Endodermal cell (in vitro differentiated cells): Measurements from ENCODE around the gene RNF11. TPM values are rescaled to one million over a fixed set of nuclear protein-coding genes. Genes with fewer than 3 reads are reported as not detected.

Experiments
- DNase-seq: peaks from one replicate; pipeline ENCODE4 v3.0.0-alpha.2; 2017
- H3K27ac ChIP-seq: 2 replicates; pipeline ENCODE4 v1.5.1; 2013; ENCODE audit warnings: mild to moderate bottlenecking, low read depth, low read length, moderate library complexity
- H3K27me3 ChIP-seq: 2 replicates; pipeline ENCODE4 v1.6.1; 2013; ENCODE audit warnings: mild to moderate bottlenecking, low read length, moderate library complexity; ENCODE audit not compliant: insufficient read depth, control insufficient read depth, poor library complexity, severe bottlenecking
- H3K36me3 ChIP-seq: 2 replicates; pipeline ENCODE4 v1.7.0; 2013; ENCODE audit warnings: mild to moderate bottlenecking, low read length, moderate library complexity; ENCODE audit not compliant: control insufficient read depth, insufficient read depth
- H3K4me1 ChIP-seq: one replicate; pipeline ENCODE4 v1.7.0; 2013; ENCODE audit warnings: low read length; ENCODE audit not compliant: control insufficient read depth, insufficient read depth
- H3K4me3 ChIP-seq: 2 replicates; pipeline ENCODE4 v1.5.1; 2013; ENCODE audit warnings: mild to moderate bottlenecking, low read length, moderate library complexity
- H3K9ac ChIP-seq: 2 replicates; pipeline ENCODE4 v1.6.1; 2013; ENCODE audit warnings: mild to moderate bottlenecking, low read length, moderate library complexity; ENCODE audit not compliant: poor library complexity, severe bottlenecking; ENCODE audit errors: extremely low read depth
- H3K9me3 ChIP-seq: 2 replicates; pipeline ENCODE4 v1.6.1; 2013; ENCODE audit warnings: mild to moderate bottlenecking, low read length, moderate library complexity; ENCODE audit not compliant: control insufficient read depth
- H3K27ac Mint-ChIP-seq: 2 replicates; pipeline ENCODE4 v1.8.0; 2020; ENCODE audit warnings: mixed read lengths
- H3K27me3 Mint-ChIP-seq: 2 replicates; pipeline ENCODE4 v1.8.0; 2021; ENCODE audit warnings: mild to moderate bottlenecking, mixed read lengths; ENCODE audit not compliant: insufficient read depth
- H3K36me3 Mint-ChIP-seq: 2 replicates; pipeline ENCODE4 v1.8.0; 2020; ENCODE audit warnings: low read depth, mixed read lengths
- H3K4me1 Mint-ChIP-seq: 2 replicates; pipeline ENCODE4 v1.8.0; 2020; ENCODE audit warnings: mixed read lengths
- H3K4me3 Mint-ChIP-seq: 2 replicates; pipeline ENCODE4 v1.8.0; 2020; ENCODE audit warnings: mild to moderate bottlenecking, moderate library complexity, mixed read lengths
- H3K9me3 Mint-ChIP-seq: 2 replicates; pipeline ENCODE4 v1.8.0; 2020; ENCODE audit warnings: mild to moderate bottlenecking, mixed read lengths
- WGBS, 2 experiments: methylation state at CpG; one replicate each; pipeline versions ENCODE4 v1.1.5 to v1.1.7; 2013; ENCODE audit warnings: missing lambda C conversion rate in 2 of 2, mixed read lengths in 1 of 2; ENCODE audit not compliant: insufficient coverage in 1 of 2, insufficient read length in 1 of 2; 5-methylcytosine and 5-hydroxymethylcytosine counted together
- total RNA-seq, 2 donors: library from RNA; stranded (reverse); fragmentation: NEBNext Ultra II Directional in 1 of 2; extraction: Animal tissue kit (Norgen Biotek cat#: 25700) in 1 of 2; gene quantifications; 2 replicates in 1 of 2; 3 replicates in 1 of 2; pipeline ENCODE4 v1.2.1, GENCODE V29; 2021
- TF ChIP-seq, protein P1 (sequence below): fragments of 200-600 bp; sonication (generic); conservative IDR thresholded peaks from 2 replicates; pipeline ENCODE4 v1.5.0; 2021; ENCODE audit warnings: antibody characterized with exemption, mild to moderate bottlenecking

Gene RNF11
- total RNA-seq, 2 donors from 2014 or later: 84.1 to 103 TPM

DNA sequence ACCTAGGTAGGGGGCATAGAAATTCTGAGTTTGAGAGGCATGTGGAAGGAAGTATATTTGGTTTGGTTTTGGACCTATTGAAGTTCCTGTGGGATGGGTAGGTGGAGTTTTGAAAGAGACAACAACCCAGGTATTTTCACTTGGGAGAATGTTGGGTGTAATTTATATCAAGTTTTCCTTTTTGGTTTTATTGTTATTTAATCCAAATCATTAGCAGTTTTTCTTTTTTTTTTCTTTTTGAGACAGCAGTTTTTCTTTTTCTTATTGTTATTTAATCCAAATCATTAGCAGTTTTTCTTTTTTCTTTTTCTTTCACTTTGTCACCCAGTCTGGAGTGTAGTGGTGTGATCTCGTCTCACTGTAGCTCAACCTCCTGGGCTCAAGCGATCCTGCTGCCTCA, 30.1 kb downstream of the RNF11 start:
- Mint-ChIP-seq H3K27me3 (no peaks in the 10 kb centered on the region), H3K4me1 (peaks cover 15% of the 10 kb centered on the region), H3K36me3 (peaks cover 24% of the 10 kb centered on the region), H3K4me3 (no peak overlapping the region), H3K27ac (no peak overlapping the region), H3K9me3 (no peaks in the 10 kb centered on the region)
- TF ChIP-seq, protein P1, sequence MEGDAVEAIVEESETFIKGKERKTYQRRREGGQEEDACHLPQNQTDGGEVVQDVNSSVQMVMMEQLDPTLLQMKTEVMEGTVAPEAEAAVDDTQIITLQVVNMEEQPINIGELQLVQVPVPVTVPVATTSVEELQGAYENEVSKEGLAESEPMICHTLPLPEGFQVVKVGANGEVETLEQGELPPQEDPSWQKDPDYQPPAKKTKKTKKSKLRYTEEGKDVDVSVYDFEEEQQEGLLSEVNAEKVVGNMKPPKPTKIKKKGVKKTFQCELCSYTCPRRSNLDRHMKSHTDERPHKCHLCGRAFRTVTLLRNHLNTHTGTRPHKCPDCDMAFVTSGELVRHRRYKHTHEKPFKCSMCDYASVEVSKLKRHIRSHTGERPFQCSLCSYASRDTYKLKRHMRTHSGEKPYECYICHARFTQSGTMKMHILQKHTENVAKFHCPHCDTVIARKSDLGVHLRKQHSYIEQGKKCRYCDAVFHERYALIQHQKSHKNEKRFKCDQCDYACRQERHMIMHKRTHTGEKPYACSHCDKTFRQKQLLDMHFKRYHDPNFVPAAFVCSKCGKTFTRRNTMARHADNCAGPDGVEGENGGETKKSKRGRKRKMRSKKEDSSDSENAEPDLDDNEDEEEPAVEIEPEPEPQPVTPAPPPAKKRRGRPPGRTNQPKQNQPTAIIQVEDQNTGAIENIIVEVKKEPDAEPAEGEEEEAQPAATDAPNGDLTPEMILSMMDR: no peak
- Histone ChIP-seq H3K4me1 (no peaks in the 10 kb centered on the region), H3K4me3 (no peak overlapping the region), H3K36me3 (peaks cover 17% of the 10 kb centered on the region), H3K9me3 (no peaks in the 10 kb centered on the region), H3K9ac (no peak overlapping the region), H3K27ac (no peak overlapping the region), H3K27me3 (no peaks in the 10 kb centered on the region)
- no peak for DNase-seq
- 60 to 90% methylated on average over 1 to 2 of the region's 2 CpGs for WGBS, 2 experiments

GRCh38 chr1:51266791-51267190, 30.7 kb downstream of the RNF11 start:
- H3K4me3 ChIP-seq: no peak overlapping the region
- H3K4me1 ChIP-seq: no peaks in the 10 kb centered on the region
- Mint-ChIP-seq H3K27me3 (no peaks in the 10 kb centered on the region), H3K9me3 (no peaks in the 10 kb centered on the region), H3K4me1 (peaks cover 15% of the 10 kb centered on the region), H3K27ac (no peak overlapping the region), H3K4me3 (no peak overlapping the region), H3K36me3 (peaks cover 24% of the 10 kb centered on the region)
- no peaks in the 10 kb centered on the region for H3K27me3 ChIP-seq
- peaks cover 23% of the 10 kb centered on the region for H3K36me3 ChIP-seq
- TF ChIP-seq, protein P1: no peak
- WGBS, 2 experiments: 97 to 100% methylated on average over 4 of the region's 4 CpGs
- no peaks in the 10 kb centered on the region for H3K9me3 ChIP-seq
- DNase-seq: peak; percentile 15
- H3K9ac ChIP-seq: no peak overlapping the region
- H3K27ac ChIP-seq: no peak overlapping the region

DNA sequence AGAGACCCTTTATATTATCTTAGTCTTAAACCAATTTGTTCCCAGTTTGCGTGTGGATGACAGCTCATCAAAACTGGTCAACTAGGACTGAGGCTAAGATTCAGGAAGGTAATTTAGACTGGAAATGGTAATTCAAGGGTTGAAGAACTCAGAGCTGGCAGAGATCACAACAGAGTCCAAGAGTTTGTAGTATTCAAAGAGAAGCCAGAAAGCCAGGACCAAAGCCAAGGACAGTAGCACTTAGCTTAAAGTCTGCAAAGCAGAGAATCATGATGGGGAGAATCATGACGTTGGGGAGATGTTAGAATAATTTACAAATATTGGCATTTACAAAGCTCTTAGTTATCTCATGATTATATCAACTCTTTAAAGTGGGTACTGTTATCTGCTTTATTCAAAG, 32.6 kb downstream of the RNF11 start:
- H3K9me3 ChIP-seq: no peaks in the 10 kb centered on the region
- Mint-ChIP-seq H3K27me3 (no peaks in the 10 kb centered on the region), H3K27ac (no peak overlapping the region), H3K9me3 (no peaks in the 10 kb centered on the region), H3K4me3 (no peak overlapping the region), H3K36me3 (peaks cover 31% of the 10 kb centered on the region), H3K4me1 (peaks cover 19% of the 10 kb centered on the region)
- no peaks in the 10 kb centered on the region for H3K27me3 ChIP-seq
- TF ChIP-seq, protein P1: no peak
- no peak for DNase-seq
- no peak overlapping the region for H3K27ac ChIP-seq
- no peak overlapping the region for H3K4me3 ChIP-seq
- H3K9ac ChIP-seq: no peak overlapping the region
- 76 to 100% methylated on average over 1 of the region's 2 CpGs for WGBS, 2 experiments
- H3K4me1 ChIP-seq: no peaks in the 10 kb centered on the region
- H3K36me3 ChIP-seq: peaks cover 33% of the 10 kb centered on the region
